Hepatocyte (in vitro differentiated cells): ENCODE measurements around the gene C4orf54.

ENCODE experiments used
- EZH2 ChIP-seq: fragments of 200-600 bp; sonication (generic); IDR thresholded peaks from 2 replicates; pipeline ENCODE4 v1.6.1; 2016; ENCODE audit warnings: antibody characterized with exemption, mild to moderate bottlenecking, borderline replicate concordance
- EZH2phosphoT487 ChIP-seq: fragments of 200-600 bp; sonication (generic); IDR thresholded peaks from one replicate; pipeline ENCODE4 v1.6.1; 2018; ENCODE audit warnings: antibody characterized with exemption, mild to moderate bottlenecking, low read depth, moderate library complexity; ENCODE audit not compliant: unreplicated experiment, severe bottlenecking
- TF ChIP-seq, protein P1 (sequence below): fragments of 200-600 bp; sonication (generic); IDR thresholded peaks from 2 replicates; pipeline ENCODE4 v1.5.1; 2016; ENCODE audit warnings: antibody characterized with exemption, mild to moderate bottlenecking; ENCODE audit not compliant: poor library complexity

DNA sequence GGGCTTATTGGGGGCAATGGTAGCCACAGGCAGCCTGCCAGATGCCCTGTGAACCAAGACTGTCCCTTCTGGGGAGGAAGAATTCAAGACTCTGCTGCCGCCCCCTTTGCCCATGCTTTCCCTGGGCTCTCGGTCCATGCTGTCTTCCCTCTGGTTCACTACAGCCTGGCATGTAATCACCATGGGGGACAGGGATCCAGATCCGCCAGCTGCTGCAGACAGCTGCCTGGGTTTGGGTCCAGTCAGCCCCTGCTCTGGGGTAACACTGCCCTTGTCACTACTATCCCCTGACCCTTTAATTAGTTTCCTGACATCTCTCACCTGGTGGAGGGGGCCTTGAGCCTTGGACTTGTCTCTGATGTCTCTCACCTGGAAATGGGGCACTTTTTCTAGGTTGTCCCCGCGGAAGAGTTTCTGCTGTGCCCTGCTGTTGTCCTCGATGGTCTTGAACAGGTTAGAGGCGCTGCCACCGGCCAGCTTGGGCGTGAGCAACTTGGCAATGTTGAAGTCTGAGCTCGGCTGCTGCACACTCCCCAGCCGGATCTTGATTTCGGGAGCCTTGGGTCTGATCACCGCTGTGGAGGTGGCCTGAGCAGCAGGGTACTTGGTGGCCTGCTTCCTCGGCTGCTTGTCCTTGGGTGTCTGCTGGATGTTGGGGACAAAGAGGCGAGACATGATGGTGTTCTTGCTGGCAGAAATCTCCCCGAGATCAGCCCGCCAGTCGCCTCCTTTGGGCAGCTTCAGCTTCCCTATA, 6.4 kb downstream of the C4orf54 start:
- TF ChIP-seq EZH2phosphoT487, result no peak
- TF ChIP-seq, protein P1, sequence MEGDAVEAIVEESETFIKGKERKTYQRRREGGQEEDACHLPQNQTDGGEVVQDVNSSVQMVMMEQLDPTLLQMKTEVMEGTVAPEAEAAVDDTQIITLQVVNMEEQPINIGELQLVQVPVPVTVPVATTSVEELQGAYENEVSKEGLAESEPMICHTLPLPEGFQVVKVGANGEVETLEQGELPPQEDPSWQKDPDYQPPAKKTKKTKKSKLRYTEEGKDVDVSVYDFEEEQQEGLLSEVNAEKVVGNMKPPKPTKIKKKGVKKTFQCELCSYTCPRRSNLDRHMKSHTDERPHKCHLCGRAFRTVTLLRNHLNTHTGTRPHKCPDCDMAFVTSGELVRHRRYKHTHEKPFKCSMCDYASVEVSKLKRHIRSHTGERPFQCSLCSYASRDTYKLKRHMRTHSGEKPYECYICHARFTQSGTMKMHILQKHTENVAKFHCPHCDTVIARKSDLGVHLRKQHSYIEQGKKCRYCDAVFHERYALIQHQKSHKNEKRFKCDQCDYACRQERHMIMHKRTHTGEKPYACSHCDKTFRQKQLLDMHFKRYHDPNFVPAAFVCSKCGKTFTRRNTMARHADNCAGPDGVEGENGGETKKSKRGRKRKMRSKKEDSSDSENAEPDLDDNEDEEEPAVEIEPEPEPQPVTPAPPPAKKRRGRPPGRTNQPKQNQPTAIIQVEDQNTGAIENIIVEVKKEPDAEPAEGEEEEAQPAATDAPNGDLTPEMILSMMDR, result no peak
- TF ChIP-seq EZH2, result no peak
